HepG2 (cell line): ENCODE data around the gene NFE2L2. TPM values are rescaled to one million over a fixed set of nuclear protein-coding genes. Genes with fewer than 3 reads are reported as not detected.

Source experiments
- ATAC-seq: fragments of 200-7000 bp; cut with Tn5 transposase; 3 replicates; pipeline ENCODE4 v1.9.1; 2020; ENCODE audit warnings: mild to moderate bottlenecking, moderate library complexity
- BruUV-seq: library from RNA; stranded (reverse); fragments of 400-500 nt; replicated peaks from 2 replicates; lab custom pipeline; 2021; lab: Mats Ljungman, UMichigan
- CTCF ChIA-PET: fragments of 300-600 bp; formaldehyde crosslinking; extraction: SDS; loops from one replicate; lab custom pipeline; 2021; ENCODE audit warnings: low total read pairs, inconsistent platforms, low intra/inter-chr PET ratio; lab: Yijun Ruan, JAX
- POLR2A ChIA-PET: fragments of 350-600 bp; sonication (Branson Sonifier 250); formaldehyde crosslinking; loops from one replicate; lab custom pipeline; 2020; ENCODE audit warnings: antibody characterized with exemption, inconsistent platforms; lab: Yijun Ruan, JAX
- DNase-seq: peaks from one replicate; pipeline ENCODE4 v3.0.0-alpha.2; 2015; ENCODE audit warnings: low spot score
- FAIRE-seq: peaks from 3 replicates; lab custom pipeline; 2011; peaks lifted over from hg19 to GRCh38; lab: Jason Lieb, UNC
- H2AFZ ChIP-seq: one replicate; pipeline ENCODE4 v1.6.1; 2011; ENCODE audit warnings: low read length, inconsistent platforms
- H3K27ac ChIP-seq: fragments of 300-600 bp; 3 replicates; pipeline ENCODE4 v1.8.0; 2011; ENCODE audit warnings: mixed run types, mild to moderate bottlenecking, mixed read lengths, low read length, inconsistent platforms; ENCODE audit not compliant: insufficient read depth; ENCODE audit errors: extremely low read length
- H3K27me3 ChIP-seq, 2 experiments: fragments of 200-600 bp in 1 of 2; 2 replicates in 1 of 2; 3 replicates in 1 of 2; pipeline versions ENCODE4 v1.6.0 to v1.8.0; 2011; ENCODE audit warnings: low read length in 2 of 2, mild to moderate bottlenecking in 2 of 2, moderate library complexity in 2 of 2, inconsistent platforms in 1 of 2; ENCODE audit not compliant: insufficient read depth in 2 of 2, control insufficient read depth in 1 of 2
- H3K36me3 ChIP-seq, 2 experiments: fragments of 200-600 bp in 1 of 2; replicated peaks in 1 of 2; 2 replicates in 1 of 2; 3 replicates in 1 of 2; pipeline versions ENCODE4 v1.5.1 to v1.8.0; 2011; ENCODE audit warnings: low read length in 2 of 2, inconsistent platforms in 1 of 2; ENCODE audit not compliant: insufficient read depth in 2 of 2, control insufficient read depth in 1 of 2
- H3K4me1 ChIP-seq: 2 replicates; pipeline ENCODE4 v1.5.1; 2012; ENCODE audit warnings: low read length, inconsistent platforms; ENCODE audit not compliant: insufficient read depth
- H3K4me2 ChIP-seq: 2 replicates; pipeline ENCODE4 v1.6.0; 2011; ENCODE audit warnings: low read depth, low read length, inconsistent platforms
- H3K4me3 ChIP-seq, 3 experiments: fragments of 200-600 bp in 1 of 3; sonication (generic), shearing (Covaris generic) in 1 of 3; replicated peaks in 1 of 3; 2 replicates each; pipeline ENCODE4 v1.5.1; 2011 to 2016; ENCODE audit warnings: low read length in 3 of 3, inconsistent platforms in 2 of 3, low read depth in 2 of 3, mild to moderate bottlenecking in 2 of 3, control low read depth in 1 of 3, mixed read lengths in 1 of 3; ENCODE audit not compliant: insufficient read depth in 1 of 3
- H3K79me2 ChIP-seq: one replicate; pipeline ENCODE4 v1.6.1; 2011; ENCODE audit warnings: low read length, inconsistent platforms; ENCODE audit not compliant: insufficient read depth
- H3K9ac ChIP-seq: 2 replicates; pipeline ENCODE4 v1.6.0; 2011; ENCODE audit warnings: mild to moderate bottlenecking, low read depth, low read length, inconsistent platforms; ENCODE audit not compliant: insufficient read depth
- H3K9me3 ChIP-seq: 2 replicates; pipeline ENCODE4 v1.5.1; 2012; ENCODE audit warnings: mild to moderate bottlenecking, low read length
- H4K20me1 ChIP-seq: 2 replicates; pipeline ENCODE4 v1.6.0; 2011; ENCODE audit warnings: inconsistent platforms, mild to moderate bottlenecking, low read length, moderate library complexity; ENCODE audit not compliant: insufficient read depth
- ATAD3A ChIP-seq: sonication (generic); formaldehyde crosslinking; IDR thresholded peaks from 2 replicates; pipeline ENCODE4 v1.4.0; 2020; ENCODE audit warnings: missing genetic modification reagents
- GABPB1 ChIP-seq: IDR thresholded peaks from 2 replicates; pipeline ENCODE4 v1.6.1; 2016; ENCODE audit warnings: mild to moderate bottlenecking, missing genetic modification reagents, moderate library complexity, missing compliant biosample characterization
- HDAC2 ChIP-seq: sonication (generic); formaldehyde crosslinking; IDR thresholded peaks from 2 replicates; pipeline ENCODE4 v1.4.0; 2020; ENCODE audit warnings: missing genetic modification reagents
- IKZF5 ChIP-seq: IDR thresholded peaks from 2 replicates; pipeline ENCODE4 v1.6.1; 2018; ENCODE audit warnings: missing genetic modification reagents, mild to moderate bottlenecking, missing compliant biosample characterization
- JDP2 ChIP-seq: sonication (generic); formaldehyde crosslinking; IDR thresholded peaks from 2 replicates; pipeline ENCODE4 v1.8.1; 2022; ENCODE audit warnings: missing genetic modification reagents, borderline replicate concordance
- MBD4 ChIP-seq: IDR thresholded peaks from 2 replicates; pipeline ENCODE4 v1.6.1; 2012; ENCODE audit warnings: low read length, inconsistent platforms, borderline replicate concordance
- MIER3 ChIP-seq: IDR thresholded peaks from 2 replicates; pipeline ENCODE4 v1.6.1; 2016; ENCODE audit warnings: missing compliant biosample characterization, borderline replicate concordance
- MTF2 ChIP-seq: sonication (generic); formaldehyde crosslinking; IDR thresholded peaks from 2 replicates; pipeline ENCODE4 v1.5.0; 2020; ENCODE audit warnings: missing genetic modification reagents, borderline replicate concordance
- MXD4 ChIP-seq: IDR thresholded peaks from 2 replicates; pipeline ENCODE4 v1.6.1; 2016; ENCODE audit warnings: mild to moderate bottlenecking, missing biosample characterization, missing genetic modification reagents
- NFYB ChIP-seq: sonication (generic); formaldehyde crosslinking; IDR thresholded peaks from 2 replicates; pipeline ENCODE4 v1.4.0; 2020; ENCODE audit warnings: missing genetic modification reagents
- SETDB1 ChIP-seq: sonication (generic); formaldehyde crosslinking; IDR thresholded peaks from 2 replicates; pipeline ENCODE4 v1.5.1; 2020; ENCODE audit warnings: missing genetic modification reagents, mild to moderate bottlenecking, borderline replicate concordance
- SIN3B ChIP-seq: fragments of 150-350 bp; IDR thresholded peaks from 2 replicates; pipeline ENCODE4 v1.6.1; 2014; ENCODE audit warnings: low read length
- ZNF143 ChIP-seq: sonication (generic); formaldehyde crosslinking; IDR thresholded peaks from 2 replicates; pipeline ENCODE4 v1.4.0; 2020; ENCODE audit warnings: missing genetic modification reagents
- ZNF24 ChIP-seq: fragments of 450-650 bp; IDR thresholded peaks from 2 replicates; pipeline ENCODE4 v1.6.1; 2017; ENCODE audit warnings: antibody characterized with exemption, mild to moderate bottlenecking
- ZNF468 ChIP-seq: sonication (generic); formaldehyde crosslinking; IDR thresholded peaks from 2 replicates; pipeline ENCODE4 v1.8.0; 2022; ENCODE audit warnings: mild to moderate bottlenecking, moderate library complexity, missing genetic modification reagents
- ZNF850 ChIP-seq: sonication (generic); formaldehyde crosslinking; conservative IDR thresholded peaks from 2 replicates; pipeline ENCODE4 v1.9.0; 2021; ENCODE audit warnings: mild to moderate bottlenecking, missing genetic modification reagents
- ZSCAN5A ChIP-seq: sonication (generic); formaldehyde crosslinking; IDR thresholded peaks from 2 replicates; pipeline ENCODE4 v1.8.0; 2022; ENCODE audit warnings: mild to moderate bottlenecking, missing genetic modification reagents, borderline replicate concordance
- WGBS: methylation state at CpG from one replicate; pipeline ENCODE4 v1.1.6; 2017; ENCODE audit warnings: low lambda C conversion rate; 5-methylcytosine and 5-hydroxymethylcytosine counted together
- in situ Hi-C: cut with HindIII; loops from 2 replicates; pipeline ENCODE4 v1.10.0; 2017; ENCODE audit warnings: low pct_unique_long_range_greater_than_20kb; ENCODE audit not compliant: extremely low pct_ligation_motif_present
- intact Hi-C: fragments of 100-400 bp; cut with micrococcal nuclease; formaldehyde crosslinking; loops from one replicate; pipeline ENCODE4 v1.10.0; 2022; ENCODE audit not compliant: unreplicated experiment
- polyA plus RNA-seq, 8 experiments: library from polyadenylated mRNA; depleted of rRNA in 3 of 8; stranded (reverse) in 7 of 8; unstranded in 1 of 8; fragments of >200 nt; fragmentation: Illumina TruSeq in 4 of 8; extraction: Trizol in 4 of 8; gene quantifications; 2 replicates each; pipeline versions ENCODE4 v1.2.1 to v1.2.3, GENCODE V29; 2011 to 2016; ENCODE audit warnings: low read depth in 4 of 8, missing spikeins in 1 of 8, mixed read lengths in 1 of 8; ENCODE audit not compliant: insufficient read depth in 1 of 8
- total RNA-seq, 5 experiments: library from RNA; depleted of rRNA; stranded (reverse); fragments of >200 nt; fragmentation: Illumina TruSeq; extraction: Trizol; gene quantifications; 2 replicates each; pipeline ENCODE4 v1.2.3, GENCODE V29; 2016; ENCODE audit warnings: low read depth in 1 of 5

Gene NFE2L2
- total and polyA plus RNA-seq, 2 of the 13 experiments (the other 11 are each of a cell fraction or from before 2014, with no cell fraction given): 84.6 to 215 TPM

GRCh38 chr2:177302552-177302951, 38.0 kb upstream of the NFE2L2 start:
- H4K20me1 ChIP-seq: no peaks in the 10 kb centered on the region
- FAIRE-seq (no peak), DNase-seq (no peak), ATAC-seq (no peak)
- no peaks in the 10 kb centered on the region for H3K27me3 ChIP-seq
- peaks cover 10% of the 10 kb centered on the region for H3K4me1 ChIP-seq
- in situ Hi-C loops: no loop called here
- ChIA-PET POLR2A (no interaction called here), CTCF (no interaction called here)
- H3K9ac ChIP-seq: no peak overlapping the region
- no peak overlapping the region for H3K4me2 ChIP-seq
- no peak overlapping the region for H3K27ac ChIP-seq
- no peak overlapping the region for H3K4me3 ChIP-seq
- no peaks in the 10 kb centered on the region; a peak in 1 of 5 replicates for H3K36me3 ChIP-seq
- H2AFZ ChIP-seq: no peak overlapping the region
- no peaks in the 10 kb centered on the region for H3K79me2 ChIP-seq
- intact Hi-C loops: no loop called here
- BruUV-seq: no TSS peak
- TF ChIP-seq NFYB (CRISPR knock-in tag) (no peak), ATAD3A (no peak), ZNF468 (CRISPR knock-in tag) (no peak), ZNF850 (CRISPR knock-in tag) (no peak), SETDB1 (no peak), HDAC2 (CRISPR knock-in tag) (no peak), MIER3 (no peak), ZSCAN5A (CRISPR knock-in tag) (no peak), SIN3B (no peak), MTF2 (CRISPR knock-in tag) (no peak), MBD4 (no peak), GABPB1 (CRISPR knock-in tag) (no peak), ZNF143 (no peak), MXD4 (CRISPR knock-in tag) (no peak), JDP2 (no peak), ZNF24 (no peak), IKZF5 (CRISPR knock-in tag) (no peak)
- WGBS: 65% methylated on average over 2 of the region's 2 CpGs
- no peaks in the 10 kb centered on the region for H3K9me3 ChIP-seq
